Fibroblast of skin of left biceps (primary cell): Measurements from ENCODE around the gene TRIM8.

ENCODE experiments used
- DNase-seq, 2 experiments: peaks; one replicate each; pipeline ENCODE4 v3.0.0-alpha.2; 2013; ENCODE audit warnings: low read depth in 2 of 2

Gene TRIM8

GRCh38 chr10:102669206-102670064, 25.2 kb downstream of the TRIM8 start:
- DNase-seq, result no peak

GRCh38 chr10:102670065-102670670, 25.9 kb downstream of the TRIM8 start:
- no peak for DNase-seq

GRCh38 chr10:102670871-102671434, 26.7 kb downstream of the TRIM8 start:
- no peak for DNase-seq

- DNase-seq, result no peak
Observed at GRCh38 chr10:102673236-102673818, 29.0 kb downstream of the TRIM8 start.

GRCh38 chr10:102673819-102674511, 29.7 kb downstream of the TRIM8 start:
- peak in 1 of 2 experiments; percentile 29 for DNase-seq

- no peak for DNase-seq
Observed at GRCh38 chr10:102674566-102674965, 30.3 kb downstream of the TRIM8 start.

GRCh38 chr10:102675011-102675665, 30.9 kb downstream of the TRIM8 start:
- no peak for DNase-seq

- DNase-seq, result peak; percentile 88
Observed at GRCh38 chr10:102675666-102676533, 31.6 kb downstream of the TRIM8 start.

- no peak for DNase-seq
Observed at GRCh38 chr10:102676534-102677315, 32.4 kb downstream of the TRIM8 start.

GRCh38 chr10:102677331-102678067, 33.2 kb downstream of the TRIM8 start:
- DNase-seq, result no peak

- DNase-seq, result no peak
Observed at GRCh38 chr10:102678068-102678400, 33.8 kb downstream of the TRIM8 start.

- DNase-seq, result no peak
Observed at GRCh38 chr10:102678842-102679289, 34.6 kb downstream of the TRIM8 start.

- no peak for DNase-seq
Observed at GRCh38 chr10:102679596-102679995, 35.3 kb downstream of the TRIM8 start.

GRCh38 chr10:102681696-102682095, 37.4 kb downstream of the TRIM8 start:
- DNase-seq, result no peak

- DNase-seq, result no peak
Observed at GRCh38 chr10:102682416-102682815, 38.1 kb downstream of the TRIM8 start.

- DNase-seq, result no peak
Observed at GRCh38 chr10:102682981-102683380, 38.7 kb downstream of the TRIM8 start.

GRCh38 chr10:102683736-102684135, 39.5 kb downstream of the TRIM8 start:
- DNase-seq, result no peak

GRCh38 chr10:102691285-102692066, 47.2 kb downstream of the TRIM8 start:
- no peak for DNase-seq
